ENCODE data around the gene ENO1.

GRCh38 chr1:8905582-8906191, 27.2 kb upstream of the ENO1 start:
- TF ChIP-seq POLR2A (IDR thresholded peaks at IDR 0.05) (no peak), EP300 (IDR thresholded peaks at IDR 0.05; ENCODE audit: low read depth) (no peak)
- TF ChIP-seq, protein P1, sequence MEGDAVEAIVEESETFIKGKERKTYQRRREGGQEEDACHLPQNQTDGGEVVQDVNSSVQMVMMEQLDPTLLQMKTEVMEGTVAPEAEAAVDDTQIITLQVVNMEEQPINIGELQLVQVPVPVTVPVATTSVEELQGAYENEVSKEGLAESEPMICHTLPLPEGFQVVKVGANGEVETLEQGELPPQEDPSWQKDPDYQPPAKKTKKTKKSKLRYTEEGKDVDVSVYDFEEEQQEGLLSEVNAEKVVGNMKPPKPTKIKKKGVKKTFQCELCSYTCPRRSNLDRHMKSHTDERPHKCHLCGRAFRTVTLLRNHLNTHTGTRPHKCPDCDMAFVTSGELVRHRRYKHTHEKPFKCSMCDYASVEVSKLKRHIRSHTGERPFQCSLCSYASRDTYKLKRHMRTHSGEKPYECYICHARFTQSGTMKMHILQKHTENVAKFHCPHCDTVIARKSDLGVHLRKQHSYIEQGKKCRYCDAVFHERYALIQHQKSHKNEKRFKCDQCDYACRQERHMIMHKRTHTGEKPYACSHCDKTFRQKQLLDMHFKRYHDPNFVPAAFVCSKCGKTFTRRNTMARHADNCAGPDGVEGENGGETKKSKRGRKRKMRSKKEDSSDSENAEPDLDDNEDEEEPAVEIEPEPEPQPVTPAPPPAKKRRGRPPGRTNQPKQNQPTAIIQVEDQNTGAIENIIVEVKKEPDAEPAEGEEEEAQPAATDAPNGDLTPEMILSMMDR (IDR thresholded peaks at IDR 0.05) = no peak
